Measurements from ENCODE around the gene NACC1. TPM values are rescaled to one million over a fixed set of nuclear protein-coding genes. Genes with fewer than 3 reads are reported as not detected.

The NACC1 gene
- total RNA-seq, 3 donors from 2014 or later (not counting 1 experiment from before 2014, with no cell fraction given) = 41.2 to 48.7 (median 43.4) TPM

DNA sequence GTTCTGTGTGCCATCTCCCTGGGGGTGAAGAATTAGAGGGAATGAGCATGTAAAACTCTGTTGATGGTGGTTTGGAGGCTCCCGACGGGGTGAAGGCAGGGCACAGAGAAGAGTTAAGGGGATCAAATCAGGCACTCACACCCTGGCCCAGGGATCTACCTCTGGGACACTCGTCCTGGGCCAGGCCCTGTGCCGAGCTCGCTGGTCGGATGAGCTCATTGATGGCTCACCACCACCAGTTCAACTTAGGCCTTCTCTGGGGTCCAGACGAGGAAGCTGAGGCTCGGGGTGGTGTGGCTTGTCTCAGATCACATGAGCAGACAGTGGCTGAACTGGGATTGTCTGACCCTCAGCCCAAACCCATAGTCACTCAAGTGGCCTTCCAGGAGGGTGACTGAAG, 1.6 kb downstream of the NACC1 start:
- 87% methylated on average over 8 of the region's 8 CpGs for WGBS (ENCODE audit: insufficient coverage)
- H3K4me3 ChIP-seq (ENCODE audit: low read length) = no peak overlapping the region

DNA sequence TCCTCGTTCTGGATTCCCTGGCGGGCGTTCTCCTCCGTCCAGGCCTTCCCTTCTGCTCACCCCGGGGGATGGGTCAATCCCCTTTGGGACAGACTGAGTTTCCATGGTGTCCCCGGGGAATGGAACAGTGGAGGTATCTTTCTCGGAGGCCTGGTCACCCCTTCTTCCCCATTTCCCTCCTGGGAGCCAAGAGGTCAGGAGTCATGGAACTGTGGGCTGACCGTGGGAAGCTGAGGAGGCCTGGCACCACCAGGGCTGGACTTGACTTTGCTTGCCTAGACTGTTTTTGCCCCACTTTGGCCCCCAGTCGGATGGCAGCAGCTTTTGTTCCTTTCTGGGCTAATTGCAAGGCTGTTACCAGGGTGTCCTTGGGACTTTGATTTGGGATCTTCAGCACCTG, 2.0 kb downstream of the NACC1 start:
- no peaks in the 10 kb centered on the region for H3K27me3 ChIP-seq (ENCODE audit: control insufficient read depth, insufficient read depth, low read length)
- 93% methylated on average over 9 of the region's 9 CpGs for WGBS (ENCODE audit: insufficient coverage)
- Mint-ChIP-seq H3K27me3 (ENCODE audit: low read depth in 2 of 2) (no peaks in the 10 kb centered on the region), H3K27ac (peak overlapping the region in 1 of 2 donors; percentile 70), H3K4me1 (peaks cover 53 to 75% of the 10 kb centered on the region in 2 donors), H3K9me3 (no peaks in the 10 kb centered on the region), H3K36me3 (no peaks in the 10 kb centered on the region), H3K4me3 (peak overlapping the region; percentile 63)
- ATAC-seq = no peak
- peaks cover 71% of the 10 kb centered on the region for H3K4me1 ChIP-seq (ENCODE audit: control insufficient read depth, insufficient read depth, low read length)
- peaks cover 1% of the 10 kb centered on the region for H3K36me3 ChIP-seq (ENCODE audit: control insufficient read depth, insufficient read depth, low read length)
- no peak overlapping the region for H3K4me3 ChIP-seq (ENCODE audit: low read length)
- H3K9me3 ChIP-seq (ENCODE audit: control insufficient read depth, insufficient read depth, low read length) = no peaks in the 10 kb centered on the region
- TF ChIP-seq, protein P1, sequence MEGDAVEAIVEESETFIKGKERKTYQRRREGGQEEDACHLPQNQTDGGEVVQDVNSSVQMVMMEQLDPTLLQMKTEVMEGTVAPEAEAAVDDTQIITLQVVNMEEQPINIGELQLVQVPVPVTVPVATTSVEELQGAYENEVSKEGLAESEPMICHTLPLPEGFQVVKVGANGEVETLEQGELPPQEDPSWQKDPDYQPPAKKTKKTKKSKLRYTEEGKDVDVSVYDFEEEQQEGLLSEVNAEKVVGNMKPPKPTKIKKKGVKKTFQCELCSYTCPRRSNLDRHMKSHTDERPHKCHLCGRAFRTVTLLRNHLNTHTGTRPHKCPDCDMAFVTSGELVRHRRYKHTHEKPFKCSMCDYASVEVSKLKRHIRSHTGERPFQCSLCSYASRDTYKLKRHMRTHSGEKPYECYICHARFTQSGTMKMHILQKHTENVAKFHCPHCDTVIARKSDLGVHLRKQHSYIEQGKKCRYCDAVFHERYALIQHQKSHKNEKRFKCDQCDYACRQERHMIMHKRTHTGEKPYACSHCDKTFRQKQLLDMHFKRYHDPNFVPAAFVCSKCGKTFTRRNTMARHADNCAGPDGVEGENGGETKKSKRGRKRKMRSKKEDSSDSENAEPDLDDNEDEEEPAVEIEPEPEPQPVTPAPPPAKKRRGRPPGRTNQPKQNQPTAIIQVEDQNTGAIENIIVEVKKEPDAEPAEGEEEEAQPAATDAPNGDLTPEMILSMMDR (IDR thresholded peaks at IDR 0.05) = no peak
- no peak overlapping the region for H3K27ac ChIP-seq (ENCODE audit: low read length)
- intact Hi-C loops (cut with micrococcal nuclease) = no loop called here
- no peak for DNase-seq

More for the DNA sequence above, 1.6 kb downstream of the NACC1 start:
- Mint-ChIP-seq H3K27me3 (ENCODE audit: low read depth in 2 of 2) (no peaks in the 10 kb centered on the region), H3K36me3 (no peaks in the 10 kb centered on the region), H3K4me3 (peak overlapping the region; percentile 83), H3K4me1 (peaks cover 53 to 75% of the 10 kb centered on the region in 2 donors), H3K9me3 (no peaks in the 10 kb centered on the region), H3K27ac (peak overlapping the region; percentile 36 to 74)
- ATAC-seq (no peak), DNase-seq (no peak)
- Histone ChIP-seq H3K27me3 (ENCODE audit: control insufficient read depth, insufficient read depth, low read length) (no peaks in the 10 kb centered on the region), H3K27ac (ENCODE audit: low read length) (no peak overlapping the region), H3K36me3 (ENCODE audit: control insufficient read depth, insufficient read depth, low read length) (peaks cover 2% of the 10 kb centered on the region), H3K4me1 (ENCODE audit: control insufficient read depth, insufficient read depth, low read length) (peaks cover 71% of the 10 kb centered on the region), H3K9me3 (ENCODE audit: control insufficient read depth, insufficient read depth, low read length) (no peaks in the 10 kb centered on the region)
- TF ChIP-seq, protein P1 (IDR thresholded peaks at IDR 0.05) = no peak
- intact Hi-C loops (cut with micrococcal nuclease) = no loop called here

DNA sequence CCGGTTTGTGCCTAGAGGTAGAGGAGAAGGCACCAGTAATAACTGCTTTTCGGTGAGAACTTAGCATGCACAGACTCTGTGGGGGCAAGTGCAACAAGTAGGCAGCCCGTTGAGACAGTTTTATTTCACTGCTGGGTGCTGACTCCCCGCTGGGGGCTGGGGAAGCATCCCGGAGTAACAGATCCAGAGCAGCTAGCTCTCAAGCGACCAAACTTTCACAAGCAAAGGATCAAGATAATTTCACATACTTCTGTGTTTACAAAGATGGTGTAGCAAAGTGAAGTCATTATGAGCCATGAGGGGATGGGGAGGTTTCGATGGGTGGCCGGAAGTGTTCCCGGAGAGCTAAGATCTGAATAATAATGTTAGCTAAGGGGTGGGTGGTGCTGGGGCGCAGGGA, 2.8 kb downstream of the NACC1 start:
- TF ChIP-seq, protein P1 (IDR thresholded peaks at IDR 0.05) = no peak
- Mint-ChIP-seq H3K9me3 (no peaks in the 10 kb centered on the region), H3K36me3 (no peaks in the 10 kb centered on the region), H3K4me1 (peaks cover 53 to 70% of the 10 kb centered on the region in 2 donors), H3K27me3 (ENCODE audit: low read depth in 2 of 2) (no peaks in the 10 kb centered on the region), H3K27ac (peak overlapping the region; percentile 70 to 89), H3K4me3 (peak overlapping the region; percentile 63)
- Histone ChIP-seq H3K27me3 (ENCODE audit: control insufficient read depth, insufficient read depth, low read length) (no peaks in the 10 kb centered on the region), H3K4me3 (ENCODE audit: low read length) (no peak overlapping the region), H3K36me3 (ENCODE audit: control insufficient read depth, insufficient read depth, low read length) (no peaks in the 10 kb centered on the region), H3K4me1 (ENCODE audit: control insufficient read depth, insufficient read depth, low read length) (peaks cover 64% of the 10 kb centered on the region), H3K27ac (ENCODE audit: low read length) (no peak overlapping the region), H3K9me3 (ENCODE audit: control insufficient read depth, insufficient read depth, low read length) (no peaks in the 10 kb centered on the region)
- no peak for DNase-seq
- intact Hi-C loops (cut with micrococcal nuclease) = no loop called here
- WGBS (ENCODE audit: insufficient coverage) = 90% methylated on average over 10 of the region's 10 CpGs
- ATAC-seq = no peak
